SU-DHL-6 (cell line): ENCODE results near the gene APPL1.

Source experiments
- H2AFZ ChIP-seq: fragments of 200-600 bp; sonication (generic); 2 replicates; pipeline ENCODE4 v1.6.1; 2014; ENCODE audit warnings: low read depth, mild to moderate bottlenecking, moderate library complexity, mixed read lengths, antibody characterized with exemption, low read length; ENCODE audit not compliant: severe bottlenecking
- H3F3A ChIP-seq: fragments of 200-600 bp; shearing (Covaris generic); 2 replicates; pipeline ENCODE4 v1.6.0; 2016; ENCODE audit warnings: antibody characterized with exemption, mild to moderate bottlenecking; ENCODE audit not compliant: insufficient read depth
- H3K27ac ChIP-seq: fragments of 200-600 bp; sonication (generic); 2 replicates; pipeline ENCODE4 v1.5.1; 2016; ENCODE audit warnings: low read depth, mild to moderate bottlenecking, low read length, moderate library complexity, mixed read lengths
- H3K27me3 ChIP-seq: fragments of 200-600 bp; sonication (generic), shearing (Covaris generic); 2 replicates; pipeline ENCODE4 v1.6.0; 2014; ENCODE audit warnings: mild to moderate bottlenecking, low read length
- H3K36me3 ChIP-seq: fragments of 200-600 bp; sonication (generic); 2 replicates; pipeline ENCODE4 v1.6.1; 2014; ENCODE audit warnings: mild to moderate bottlenecking, low read length, mixed read lengths
- H3K4me2 ChIP-seq: fragments of 300-600, 200-600 bp; shearing (Covaris generic), sonication (generic); 2 replicates; pipeline ENCODE4 v1.6.0; 2014; ENCODE audit warnings: low read length, low read depth, mild to moderate bottlenecking; ENCODE audit not compliant: poor library complexity, severe bottlenecking
- H3K4me3 ChIP-seq: fragments of 200-600 bp; sonication (generic); 2 replicates; pipeline ENCODE4 v1.5.1; 2014; ENCODE audit warnings: antibody characterized with exemption, low read length, mild to moderate bottlenecking, mixed read lengths; ENCODE audit not compliant: insufficient read depth, poor library complexity, severe bottlenecking
- H3K79me2 ChIP-seq: fragments of 200-600 bp; sonication (generic); 2 replicates; pipeline ENCODE4 v1.6.1; 2014; ENCODE audit warnings: mild to moderate bottlenecking, low read length, moderate library complexity; ENCODE audit not compliant: insufficient read depth
- H3K9ac ChIP-seq: fragments of 200-600 bp; sonication (generic); 2 replicates; pipeline ENCODE4 v1.7.0; 2014; ENCODE audit warnings: mild to moderate bottlenecking, low read length
- H3K9me2 ChIP-seq: fragments of 200-600 bp; sonication (generic); replicated peaks from 2 replicates; pipeline ENCODE4 v1.6.1; 2014; ENCODE audit warnings: low read length; ENCODE audit not compliant: insufficient read depth
- H3K9me3 ChIP-seq: fragments of 200-600 bp; sonication (generic); 2 replicates; pipeline ENCODE4 v1.6.1; 2014; ENCODE audit warnings: low read length, mixed read lengths; ENCODE audit not compliant: insufficient read depth
- H4K20me1 ChIP-seq: fragments of 200-600 bp; sonication (generic); 2 replicates; pipeline ENCODE4 v1.6.1; 2014; ENCODE audit warnings: low read depth, mild to moderate bottlenecking, antibody characterized with exemption, low read length, moderate library complexity, mixed read lengths
- EZH2phosphoT487 ChIP-seq: fragments of 200-600 bp; sonication (generic), shearing (Covaris generic); conservative IDR thresholded peaks from 2 replicates; pipeline ENCODE4 v1.6.1; 2018; ENCODE audit warnings: mild to moderate bottlenecking, antibody characterized with exemption, low read length, moderate library complexity, mixed read lengths
- TF ChIP-seq, protein P1 (sequence below): fragments of 200-600 bp; sonication (generic); IDR thresholded peaks from one replicate; pipeline ENCODE4 v1.5.1; 2017; ENCODE audit warnings: antibody characterized with exemption, mild to moderate bottlenecking, low read length, moderate library complexity; ENCODE audit not compliant: insufficient read depth, poor library complexity, severe bottlenecking

The APPL1 gene

DNA sequence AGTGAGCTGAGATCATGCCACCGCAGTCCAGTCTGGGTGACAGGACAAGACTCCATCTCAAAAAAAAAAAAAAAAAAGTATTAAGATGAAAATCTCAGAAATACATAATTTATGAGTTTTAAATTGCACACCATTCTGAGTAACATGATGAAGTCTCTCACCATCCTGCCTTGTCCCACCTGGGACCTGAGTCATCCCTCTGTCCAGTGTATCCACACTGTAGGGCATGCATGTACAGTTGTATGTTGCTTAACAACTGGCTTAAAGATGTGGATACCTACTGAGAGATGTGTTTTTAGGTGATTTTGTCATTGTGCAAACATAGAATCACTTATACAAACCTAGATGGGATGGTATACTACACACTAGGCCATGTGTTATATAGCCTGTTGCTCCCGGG, 47.9 kb downstream of the APPL1 start:
- H3K9me3 ChIP-seq: no peaks in the 10 kb centered on the region

GRCh38 chr3:57278237-57278636, 50.7 kb downstream of the APPL1 start:
- H3K27me3 ChIP-seq: no peaks in the 10 kb centered on the region
- H2AFZ ChIP-seq: no peak overlapping the region
- no peaks in the 10 kb centered on the region for H4K20me1 ChIP-seq
- H3K79me2 ChIP-seq: no peaks in the 10 kb centered on the region
- no peaks in the 10 kb centered on the region for H3F3A ChIP-seq
- TF ChIP-seq, protein P1, sequence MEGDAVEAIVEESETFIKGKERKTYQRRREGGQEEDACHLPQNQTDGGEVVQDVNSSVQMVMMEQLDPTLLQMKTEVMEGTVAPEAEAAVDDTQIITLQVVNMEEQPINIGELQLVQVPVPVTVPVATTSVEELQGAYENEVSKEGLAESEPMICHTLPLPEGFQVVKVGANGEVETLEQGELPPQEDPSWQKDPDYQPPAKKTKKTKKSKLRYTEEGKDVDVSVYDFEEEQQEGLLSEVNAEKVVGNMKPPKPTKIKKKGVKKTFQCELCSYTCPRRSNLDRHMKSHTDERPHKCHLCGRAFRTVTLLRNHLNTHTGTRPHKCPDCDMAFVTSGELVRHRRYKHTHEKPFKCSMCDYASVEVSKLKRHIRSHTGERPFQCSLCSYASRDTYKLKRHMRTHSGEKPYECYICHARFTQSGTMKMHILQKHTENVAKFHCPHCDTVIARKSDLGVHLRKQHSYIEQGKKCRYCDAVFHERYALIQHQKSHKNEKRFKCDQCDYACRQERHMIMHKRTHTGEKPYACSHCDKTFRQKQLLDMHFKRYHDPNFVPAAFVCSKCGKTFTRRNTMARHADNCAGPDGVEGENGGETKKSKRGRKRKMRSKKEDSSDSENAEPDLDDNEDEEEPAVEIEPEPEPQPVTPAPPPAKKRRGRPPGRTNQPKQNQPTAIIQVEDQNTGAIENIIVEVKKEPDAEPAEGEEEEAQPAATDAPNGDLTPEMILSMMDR: no peak
- no peak for TF ChIP-seq EZH2phosphoT487
- no peak overlapping the region for H3K27ac ChIP-seq
- H3K9me2 ChIP-seq: no peaks in the 10 kb centered on the region
- H3K9me3 ChIP-seq: no peaks in the 10 kb centered on the region
- H3K4me2 ChIP-seq: no peak overlapping the region
- H3K36me3 ChIP-seq: peaks cover 2% of the 10 kb centered on the region
- no peak overlapping the region for H3K9ac ChIP-seq
- no peak overlapping the region for H3K4me3 ChIP-seq

More for the DNA sequence above, 47.9 kb downstream of the APPL1 start:
- H2AFZ ChIP-seq: no peak overlapping the region
- no peaks in the 10 kb centered on the region for H3F3A ChIP-seq
- H3K79me2 ChIP-seq: no peaks in the 10 kb centered on the region
- no peaks in the 10 kb centered on the region for H3K9me2 ChIP-seq
- H3K9ac ChIP-seq: no peak overlapping the region
- no peak for TF ChIP-seq EZH2phosphoT487
- TF ChIP-seq, protein P1: no peak
- peaks cover 11% of the 10 kb centered on the region for H3K36me3 ChIP-seq
- no peak overlapping the region for H3K4me3 ChIP-seq
- no peaks in the 10 kb centered on the region for H4K20me1 ChIP-seq
- no peak overlapping the region for H3K4me2 ChIP-seq
- H3K27ac ChIP-seq: no peak overlapping the region
- H3K27me3 ChIP-seq: no peaks in the 10 kb centered on the region

DNA sequence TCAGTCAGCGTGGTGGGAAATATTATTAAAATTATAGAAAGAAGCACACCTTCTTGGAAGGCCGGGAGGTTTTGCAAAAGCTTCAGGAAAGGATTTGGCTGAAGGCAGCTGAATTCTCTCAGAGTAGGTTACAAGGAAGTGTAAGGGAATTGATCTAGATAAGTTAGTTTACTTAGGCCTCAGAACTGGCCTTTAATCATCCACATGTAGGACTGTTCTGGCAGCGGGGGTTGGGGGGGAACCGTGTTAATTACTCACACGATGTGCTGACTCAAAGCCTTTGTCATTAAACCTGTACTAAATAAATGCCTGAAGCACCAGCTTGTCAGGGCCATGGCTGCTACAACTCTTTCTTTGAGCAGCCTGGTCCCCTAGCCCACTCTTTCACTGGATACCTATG, 52.2 kb downstream of the APPL1 start:
- Histone ChIP-seq H3K9ac (no peak overlapping the region), H3K9me3 (no peaks in the 10 kb centered on the region), H4K20me1 (no peaks in the 10 kb centered on the region), H3K27me3 (no peaks in the 10 kb centered on the region), H3F3A (no peaks in the 10 kb centered on the region), H2AFZ (no peak overlapping the region), H3K4me2 (no peak overlapping the region), H3K27ac (no peak overlapping the region), H3K79me2 (no peaks in the 10 kb centered on the region), H3K4me3 (no peak overlapping the region), H3K36me3 (no peaks in the 10 kb centered on the region), H3K9me2 (no peaks in the 10 kb centered on the region)
- TF ChIP-seq, protein P1: no peak
- TF ChIP-seq EZH2phosphoT487: no peak
